SK-N-SH (cell line): ENCODE results near the gene TRIOBP. TPM values are rescaled to one million over a fixed set of nuclear protein-coding genes. Genes with fewer than 3 reads are reported as not detected.

ENCODE experiments used
- CTCF ChIA-PET: fragments of 300-600, 350-600 bp; formaldehyde crosslinking; extraction: SDS; loops from one replicate; lab custom pipeline; 2021; lab: Yijun Ruan, JAX
- POLR2A ChIA-PET: fragments of 350-600 bp; sonication (Branson Sonifier 250); formaldehyde crosslinking; extraction: SDS; loops from one replicate; lab custom pipeline; 2020; ENCODE audit warnings: antibody characterized with exemption, inconsistent platforms; lab: Yijun Ruan, JAX
- DNase-seq: peaks from one replicate; pipeline ENCODE4 v3.0.0; 2012
- H2AFZ ChIP-seq: fragments of 200-600 bp; sonication (generic); 2 replicates; pipeline ENCODE4 v1.8.1; 2016; ENCODE audit warnings: antibody characterized with exemption, mild to moderate bottlenecking, low read depth
- H3F3A ChIP-seq: fragments of 200-600 bp; sonication (generic); replicated peaks from 2 replicates; pipeline ENCODE3; 2016; ENCODE audit warnings: antibody characterized with exemption, mild to moderate bottlenecking; ENCODE audit not compliant: insufficient read depth
- H3K27ac ChIP-seq, 2 experiments: fragments of 200-500 bp in 1 of 2; fragments of 200-600 bp in 1 of 2; sonication (Bioruptor generic) in 1 of 2; sonication (generic), shearing (Covaris generic) in 1 of 2; 2 replicates each; pipeline versions ENCODE4 v1.5.1 to v1.6.1; 2014 to 2016; ENCODE audit warnings: low read depth in 2 of 2, inconsistent platforms in 1 of 2, low read length in 1 of 2, mild to moderate bottlenecking in 1 of 2, mixed read lengths in 1 of 2
- H3K27me3 ChIP-seq: fragments of 200-600 bp; sonication (generic), shearing (Covaris generic); 2 replicates; pipeline ENCODE4 v1.6.1; 2016; ENCODE audit warnings: mixed run types; ENCODE audit not compliant: insufficient read depth
- H3K36me3 ChIP-seq, 2 experiments: fragments of 200-500 bp in 1 of 2; fragments of 200-600 bp in 1 of 2; sonication (Bioruptor generic) in 1 of 2; sonication (generic) in 1 of 2; replicated peaks in 1 of 2; 2 replicates each; pipeline versions ENCODE3 to v1.5.1; 2014 to 2016; ENCODE audit warnings: low read length in 1 of 2, mild to moderate bottlenecking in 1 of 2; ENCODE audit not compliant: insufficient read depth in 2 of 2, control insufficient read depth in 1 of 2
- H3K4me1 ChIP-seq, 2 experiments: fragments of 200-500 bp in 1 of 2; fragments of 200-600 bp in 1 of 2; sonication (Bioruptor generic) in 1 of 2; sonication (generic), shearing (Covaris generic) in 1 of 2; 2 replicates each; pipeline versions ENCODE4 v1.5.1 to v1.6.1; 2014 to 2016; ENCODE audit warnings: low read depth in 1 of 2, low read length in 1 of 2, mixed run types in 1 of 2; ENCODE audit not compliant: insufficient read depth in 2 of 2, control insufficient read depth in 1 of 2
- H3K4me2 ChIP-seq: fragments of 200-600 bp; sonication (generic), shearing (Covaris generic); 2 replicates; pipeline ENCODE4 v1.6.1; 2017; ENCODE audit warnings: mixed run types
- H3K4me3 ChIP-seq, 2 experiments: fragments of 200-500 bp in 1 of 2; fragments of 200-600 bp in 1 of 2; sonication (Bioruptor generic) in 1 of 2; sonication (generic), shearing (Covaris generic) in 1 of 2; 2 replicates each; pipeline versions ENCODE4 v1.5.1 to v1.8.1; 2014 to 2016; ENCODE audit warnings: low read depth in 2 of 2, inconsistent platforms in 1 of 2, low read length in 1 of 2, mild to moderate bottlenecking in 1 of 2, mixed read lengths in 1 of 2, moderate library complexity in 1 of 2
- H3K79me2 ChIP-seq: fragments of 200-600 bp; sonication (generic); 2 replicates; pipeline ENCODE4 v1.8.1; 2017; ENCODE audit warnings: mild to moderate bottlenecking; ENCODE audit not compliant: insufficient read depth
- H3K9ac ChIP-seq: fragments of 200-600 bp; sonication (generic); 2 replicates; pipeline ENCODE4 v1.6.1; 2017; ENCODE audit warnings: mixed run types
- H3K9me2 ChIP-seq: fragments of 200-600 bp; sonication (generic); 2 replicates; pipeline ENCODE4 v1.6.1; 2017; ENCODE audit warnings: mixed run types
- H3K9me3 ChIP-seq: fragments of 200-600 bp; sonication (generic); 2 replicates; pipeline ENCODE4 v1.6.1; 2017; ENCODE audit warnings: mixed run types, mild to moderate bottlenecking, moderate library complexity
- H4K20me1 ChIP-seq: fragments of 200-600 bp; sonication (generic); 2 replicates; pipeline ENCODE4 v1.6.1; 2017; ENCODE audit warnings: mild to moderate bottlenecking, mixed run types; ENCODE audit not compliant: insufficient read depth
- EP300 ChIP-seq, 2 experiments: IDR thresholded peaks; 2 replicates each; pipeline versions ENCODE4 v1.4.0 to v1.6.1; 2012; ENCODE audit warnings: borderline replicate concordance in 1 of 2, low read depth in 1 of 2, low read length in 1 of 2
- EZH2phosphoT487 ChIP-seq: fragments of 200-600 bp; sonication (generic); IDR thresholded peaks from 2 replicates; pipeline ENCODE4 v1.6.1; 2017; ENCODE audit warnings: low read depth, mixed run types, mild to moderate bottlenecking, antibody characterized with exemption, moderate library complexity, borderline replicate concordance
- GABPA ChIP-seq: IDR thresholded peaks from 2 replicates; pipeline ENCODE4 v1.4.0; 2012; ENCODE audit warnings: low read depth, mild to moderate bottlenecking
- RAD21 ChIP-seq: IDR thresholded peaks from 2 replicates; pipeline ENCODE4 v1.6.1; 2012; ENCODE audit warnings: mild to moderate bottlenecking, low read length
- RFX5 ChIP-seq: IDR thresholded peaks from 2 replicates; pipeline ENCODE4 v1.6.1; 2012; ENCODE audit warnings: mild to moderate bottlenecking, improper control_type of control experiment, low read length
- SIN3A ChIP-seq: IDR thresholded peaks from 2 replicates; pipeline ENCODE4 v1.6.1; 2012; ENCODE audit warnings: low read depth, mild to moderate bottlenecking, low read length, moderate library complexity, borderline replicate concordance
- TCF12 ChIP-seq: IDR thresholded peaks from 2 replicates; pipeline ENCODE4 v1.4.0; 2012
- TEAD4 ChIP-seq: IDR thresholded peaks from 2 replicates; pipeline ENCODE4 v1.4.0; 2012; ENCODE audit warnings: mild to moderate bottlenecking, borderline replicate concordance; ENCODE audit not compliant: insufficient read depth
- WGBS: methylation state at CpG from one replicate; pipeline ENCODE4 v1.1.6; 2017; ENCODE audit warnings: low lambda C conversion rate; 5-methylcytosine and 5-hydroxymethylcytosine counted together
- polyA plus RNA-seq, 3 experiments: library from polyadenylated mRNA; depleted of rRNA; stranded (reverse); fragments of >200 nt; gene quantifications; 2 replicates each; pipeline ENCODE4 v1.2.3, GENCODE V29; 2012
- TF ChIP-seq, protein P1 (sequence below): fragments of 200-600 bp; sonication (generic); IDR thresholded peaks from 2 replicates; pipeline ENCODE4 v1.6.1; 2017; ENCODE audit warnings: antibody characterized with exemption, mild to moderate bottlenecking, moderate library complexity
- TF ChIP-seq, protein P2 (sequence below): IDR thresholded peaks from 2 replicates; pipeline ENCODE4; 2012

Gene TRIOBP
- polyA plus RNA-seq, 1 of the 3 experiments (the other 2 are of a cell fraction): 43.6 TPM

DNA sequence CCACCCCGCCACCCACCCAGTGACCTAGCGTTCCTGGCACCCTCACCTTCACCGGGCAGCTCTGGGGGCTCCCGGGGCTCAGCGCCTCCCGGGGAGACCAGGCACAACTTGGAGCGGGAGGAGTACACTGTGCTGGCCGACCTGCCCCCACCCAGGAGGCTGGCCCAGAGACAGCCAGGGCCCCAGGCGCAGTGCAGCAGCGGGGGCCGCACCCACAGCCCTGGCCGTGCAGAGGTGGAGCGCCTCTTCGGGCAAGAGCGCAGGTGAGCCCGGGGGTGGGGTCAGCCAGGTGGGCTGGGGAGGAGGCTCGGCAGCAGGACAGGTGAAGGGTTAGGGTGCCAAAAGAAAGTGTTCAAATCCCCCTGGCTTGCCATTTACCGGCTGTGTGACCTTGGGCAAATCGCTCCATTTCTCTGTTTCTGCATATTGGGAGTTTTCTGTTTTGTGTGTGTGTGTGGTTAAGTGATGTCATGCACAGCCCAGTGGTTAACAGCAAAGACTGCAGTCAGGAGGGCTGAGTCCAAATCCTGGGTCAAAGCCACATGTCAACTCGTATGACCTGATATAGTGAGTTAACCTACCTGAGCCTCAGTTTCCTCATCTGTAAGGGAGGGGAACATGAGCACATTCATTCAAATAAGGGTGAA, 29.5 kb downstream of the TRIOBP start:
- no peak overlapping the region for H3K4me2 ChIP-seq
- 92% methylated on average over 1 of the region's 20 CpGs for WGBS
- H3K9me3 ChIP-seq: no peaks in the 10 kb centered on the region
- H3F3A ChIP-seq: peaks cover 9% of the 10 kb centered on the region
- H3K27me3 ChIP-seq: no peaks in the 10 kb centered on the region
- H3K4me3 ChIP-seq: no peak overlapping the region
- H3K9me2 ChIP-seq: no peaks in the 10 kb centered on the region
- CTCF ChIA-PET: no interaction called here
- POLR2A ChIA-PET: no interaction called here
- H3K79me2 ChIP-seq: no peaks in the 10 kb centered on the region
- no peak overlapping the region for H3K27ac ChIP-seq
- H3K9ac ChIP-seq: no peak overlapping the region
- H2AFZ ChIP-seq: no peak overlapping the region
- H3K4me1 ChIP-seq: no peaks in the 10 kb centered on the region; a peak in 1 of 4 replicates
- TF ChIP-seq RAD21 (peak; percentile 33; the same call in 1 of the 2 replicates), RFX5 (no peak)
- TF ChIP-seq, protein P1, sequence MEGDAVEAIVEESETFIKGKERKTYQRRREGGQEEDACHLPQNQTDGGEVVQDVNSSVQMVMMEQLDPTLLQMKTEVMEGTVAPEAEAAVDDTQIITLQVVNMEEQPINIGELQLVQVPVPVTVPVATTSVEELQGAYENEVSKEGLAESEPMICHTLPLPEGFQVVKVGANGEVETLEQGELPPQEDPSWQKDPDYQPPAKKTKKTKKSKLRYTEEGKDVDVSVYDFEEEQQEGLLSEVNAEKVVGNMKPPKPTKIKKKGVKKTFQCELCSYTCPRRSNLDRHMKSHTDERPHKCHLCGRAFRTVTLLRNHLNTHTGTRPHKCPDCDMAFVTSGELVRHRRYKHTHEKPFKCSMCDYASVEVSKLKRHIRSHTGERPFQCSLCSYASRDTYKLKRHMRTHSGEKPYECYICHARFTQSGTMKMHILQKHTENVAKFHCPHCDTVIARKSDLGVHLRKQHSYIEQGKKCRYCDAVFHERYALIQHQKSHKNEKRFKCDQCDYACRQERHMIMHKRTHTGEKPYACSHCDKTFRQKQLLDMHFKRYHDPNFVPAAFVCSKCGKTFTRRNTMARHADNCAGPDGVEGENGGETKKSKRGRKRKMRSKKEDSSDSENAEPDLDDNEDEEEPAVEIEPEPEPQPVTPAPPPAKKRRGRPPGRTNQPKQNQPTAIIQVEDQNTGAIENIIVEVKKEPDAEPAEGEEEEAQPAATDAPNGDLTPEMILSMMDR: peak; percentile 27; the same call in 1 of the 2 replicates
- H3K36me3 ChIP-seq: no peaks in the 10 kb centered on the region
- no peaks in the 10 kb centered on the region for H4K20me1 ChIP-seq
- DNase-seq: no peak

DNA sequence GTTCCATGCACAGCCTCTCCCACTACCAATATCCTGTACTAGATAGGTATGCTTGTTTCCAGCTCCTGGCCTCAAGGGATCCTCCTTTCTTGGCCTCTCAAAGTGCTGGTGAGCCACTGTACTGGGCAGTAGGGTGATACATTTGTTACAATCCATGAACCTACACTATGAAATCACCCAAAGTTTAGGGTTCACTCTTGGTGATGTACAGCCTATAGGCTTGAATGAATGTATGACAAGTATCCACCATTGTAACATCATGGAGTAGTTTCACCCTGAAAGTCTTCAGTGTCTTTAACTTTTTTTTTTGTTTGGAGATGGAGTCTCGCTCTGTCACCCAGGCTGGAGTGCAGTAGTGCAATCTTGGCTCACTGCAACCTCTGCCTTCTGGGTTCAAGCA, 31.8 kb downstream of the TRIOBP start:
- H3K27me3 ChIP-seq: no peaks in the 10 kb centered on the region
- no peak overlapping the region for H3K27ac ChIP-seq
- peaks cover 9% of the 10 kb centered on the region for H3F3A ChIP-seq
- no peaks in the 10 kb centered on the region; a peak in 1 of 4 replicates for H3K4me1 ChIP-seq
- no peak overlapping the region for H2AFZ ChIP-seq
- H3K79me2 ChIP-seq: no peaks in the 10 kb centered on the region
- no peak overlapping the region for H3K9ac ChIP-seq
- CTCF ChIA-PET: interaction anchor here (0.6 to 4.4 kb wide), 5 partner anchors 11 to 157 kb away, joined by 3 to 22 read pairs (median 4); partner anchors contain the start of gene TRIOBP
- POLR2A ChIA-PET: no interaction called here
- no peaks in the 10 kb centered on the region for H3K9me3 ChIP-seq
- H4K20me1 ChIP-seq: no peaks in the 10 kb centered on the region
- no peaks in the 10 kb centered on the region for H3K9me2 ChIP-seq
- no peak for DNase-seq
- WGBS: 83% methylated on average over 1 of the region's 1 CpG
- TF ChIP-seq TEAD4: no peak
- TF ChIP-seq SIN3A: no peak
- TF ChIP-seq EP300 (IDR thresholded peaks at IDR 0.05; ENCODE audit: borderline replicate concordance in 1 of 2, low read depth in 1 of 2, low read length in 1 of 2): no peak
- TF ChIP-seq TCF12: no peak
- TF ChIP-seq GABPA: no peak
- TF ChIP-seq, protein P2, sequence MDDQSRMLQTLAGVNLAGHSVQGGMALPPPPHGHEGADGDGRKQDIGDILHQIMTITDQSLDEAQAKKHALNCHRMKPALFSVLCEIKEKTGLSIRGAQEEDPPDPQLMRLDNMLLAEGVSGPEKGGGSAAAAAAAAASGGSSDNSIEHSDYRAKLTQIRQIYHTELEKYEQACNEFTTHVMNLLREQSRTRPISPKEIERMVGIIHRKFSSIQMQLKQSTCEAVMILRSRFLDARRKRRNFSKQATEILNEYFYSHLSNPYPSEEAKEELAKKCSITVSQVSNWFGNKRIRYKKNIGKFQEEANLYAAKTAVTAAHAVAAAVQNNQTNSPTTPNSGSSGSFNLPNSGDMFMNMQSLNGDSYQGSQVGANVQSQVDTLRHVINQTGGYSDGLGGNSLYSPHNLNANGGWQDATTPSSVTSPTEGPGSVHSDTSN: no peak
- TF ChIP-seq, protein P1: no peak
- TF ChIP-seq EZH2phosphoT487: no peak
- no peak overlapping the region for H3K4me3 ChIP-seq
- no peak overlapping the region for H3K4me2 ChIP-seq
- no peaks in the 10 kb centered on the region for H3K36me3 ChIP-seq
